ENCODE results near the gene ZNF263. TPM values are rescaled to one million over a fixed set of nuclear protein-coding genes. Genes with fewer than 3 reads are reported as not detected.

Gene ZNF263
- total and polyA plus RNA-seq, 10 of the 15 experiments (the other 5 are each of a cell fraction or from before 2014, with no cell fraction given), result 4.7 to 45.6 (median 24.5) TPM

- ChIA-PET RAD21 (ENCODE audit: unreplicated experiment) (no interaction called here), CTCF (no interaction called here), SMC1A (ENCODE audit: uncharacterized antibody, unreplicated experiment) (no interaction called here), POLR2A (no interaction called here)
- 97% methylated on average over 31 of the region's 45 CpGs for WGBS (ENCODE audit: insufficient coverage, insufficient replicate concordance, low lambda C conversion rate, missing lambda C conversion rate)
- H3K4me2 ChIP-seq (ENCODE audit: control insufficient read depth, insufficient read depth), result no peak overlapping the region
- no peak for DNase-seq (ENCODE audit: low read depth, low spot score)
- no peaks in the 10 kb centered on the region for H3K27me3 ChIP-seq (replicated peaks in 1 of 2; ENCODE audit: control insufficient read depth in 2 of 2, insufficient read depth in 2 of 2, low read length in 1 of 2)
- no peaks in the 10 kb centered on the region for H3K4me1 ChIP-seq (ENCODE audit: control insufficient read depth, insufficient read depth, low read length)
- no TSS peak for BruUV-seq (replicated peaks)
- no peak overlapping the region for H3K27ac ChIP-seq (ENCODE audit: control insufficient read depth, insufficient read depth)
- no peak overlapping the region for H2AFZ ChIP-seq (ENCODE audit: control insufficient read depth, low read depth, low read length)
- H3K4me3 ChIP-seq, result no peak overlapping the region
- no peaks in the 10 kb centered on the region for H3K79me2 ChIP-seq (ENCODE audit: control insufficient read depth, insufficient read depth, low read length)
- peaks cover 32% of the 10 kb centered on the region for H3K9me3 ChIP-seq (replicated peaks; ENCODE audit: control insufficient read depth, insufficient read depth, low read length)
- ATAC-seq, result no peak
- intact Hi-C loops (cut with micrococcal nuclease; ENCODE audit: unreplicated experiment), result no loop called here
- H4K20me1 ChIP-seq (ENCODE audit: control insufficient read depth, insufficient read depth), result no peaks in the 10 kb centered on the region
- no peak for FAIRE-seq
- no peak overlapping the region for H3K9ac ChIP-seq (ENCODE audit: control insufficient read depth, insufficient read depth, low read length)
- in situ Hi-C loops (cut with MboI), result no loop called here
- peak; percentile 37; the same call in 1 of the 2 replicates for TF ChIP-seq POLR2A (IDR thresholded peaks at IDR 0.05; ENCODE audit: low read depth, low read length)
- TF ChIP-seq ZNF274 (IDR thresholded peaks at IDR 0.05; ENCODE audit: insufficient read depth, insufficient read length), result no peak
- no peak for TF ChIP-seq BMI1 (IDR thresholded peaks at IDR 0.05; ENCODE audit: borderline replicate concordance)
- no peak for TF ChIP-seq PAX5 (IDR thresholded peaks at IDR 0.05; ENCODE audit: borderline replicate concordance, low read depth, low read length)
- peaks cover 3 to 5% of the 10 kb centered on the region in 2 experiments for H3K36me3 ChIP-seq (ENCODE audit: control insufficient read depth in 2 of 2, insufficient read depth in 2 of 2, low read length in 1 of 2)
These were observed 11.9 kb downstream of the ZNF263 start for GRCh38 chr16:3295209-3295608.

- H3K9me3 ChIP-seq (replicated peaks; ENCODE audit: control insufficient read depth, insufficient read depth, low read length), result peaks cover 26% of the 10 kb centered on the region
- TF ChIP-seq E4F1 (IDR thresholded peaks at IDR 0.05; ENCODE audit: borderline replicate concordance, partially characterized antibody), result no peak
- TF ChIP-seq ASH2L (IDR thresholded peaks at IDR 0.05; ENCODE audit: borderline replicate concordance, low read depth), result no peak
- no peak for TF ChIP-seq ZNF217 (IDR thresholded peaks at IDR 0.05)
- TF ChIP-seq SRF (IDR thresholded peaks at IDR 0.05; ENCODE audit: low read depth in 2 of 2, low read length in 2 of 2), result no peak
- no peak for TF ChIP-seq RUNX3 (IDR thresholded peaks at IDR 0.05; ENCODE audit: low read length)
- no peak for TF ChIP-seq MYB (IDR thresholded peaks at IDR 0.05; ENCODE audit: borderline replicate concordance, low read depth, low read length)
- TF ChIP-seq HDAC6 (IDR thresholded peaks at IDR 0.05; ENCODE audit: unreplicated experiment), result no peak
- no peak for TF ChIP-seq EP300 (IDR thresholded peaks at IDR 0.05; ENCODE audit: borderline replicate concordance in 1 of 2, control insufficient read depth in 1 of 2, low read depth in 2 of 2, low read length in 2 of 2)
These were observed 12.5 kb downstream of the ZNF263 start for GRCh38 chr16:3295783-3296182.

More at GRCh38 chr16:3295783-3296182, 12.5 kb downstream of the ZNF263 start:
- RAD21 ChIA-PET (ENCODE audit: unreplicated experiment), result no interaction called here
- no peak overlapping the region for H3K4me2 ChIP-seq (ENCODE audit: control insufficient read depth, insufficient read depth)
- H3K27ac ChIP-seq (ENCODE audit: control insufficient read depth, insufficient read depth), result no peak overlapping the region
- ATAC-seq (no peak), FAIRE-seq (no peak), DNase-seq (ENCODE audit: low read depth, low spot score) (no peak)
- no peaks in the 10 kb centered on the region for H3K4me1 ChIP-seq (ENCODE audit: control insufficient read depth, insufficient read depth, low read length)
- in situ Hi-C loops (cut with MboI) (no loop called here), intact Hi-C loops (cut with micrococcal nuclease; ENCODE audit: unreplicated experiment) (no loop called here)
- H3K79me2 ChIP-seq (ENCODE audit: control insufficient read depth, insufficient read depth, low read length), result no peaks in the 10 kb centered on the region
- no peak overlapping the region for H3K9ac ChIP-seq (ENCODE audit: control insufficient read depth, insufficient read depth, low read length)
- H4K20me1 ChIP-seq (ENCODE audit: control insufficient read depth, insufficient read depth), result no peaks in the 10 kb centered on the region
- H3K27me3 ChIP-seq (replicated peaks in 1 of 2; ENCODE audit: control insufficient read depth in 2 of 2, insufficient read depth in 2 of 2, low read length in 1 of 2), result no peaks in the 10 kb centered on the region
- POLR2A ChIA-PET, result no interaction called here
- no TSS peak for BruUV-seq (replicated peaks)
- H2AFZ ChIP-seq (ENCODE audit: control insufficient read depth, low read depth, low read length), result no peak overlapping the region
- CTCF ChIA-PET, result no interaction called here
- peaks cover 0 to 3% of the 10 kb centered on the region in 2 experiments; a peak in 3 of 4 replicates for H3K36me3 ChIP-seq (ENCODE audit: control insufficient read depth in 2 of 2, insufficient read depth in 2 of 2, low read length in 1 of 2)
- WGBS (ENCODE audit: insufficient coverage, insufficient replicate concordance, low lambda C conversion rate, missing lambda C conversion rate), result 97% methylated on average over 8 of the region's 13 CpGs
- H3K4me3 ChIP-seq, result no peak overlapping the region
- SMC1A ChIA-PET (ENCODE audit: uncharacterized antibody, unreplicated experiment), result interaction anchor here (1.3 kb wide), 1 partner anchor 9 kb away, joined by 3 read pairs; no protein-coding TSS in a partner anchor
